ENCODE results near the gene EHD4. TPM values are rescaled to one million over a fixed set of nuclear protein-coding genes. Genes with fewer than 3 reads are reported as not detected.

The EHD4 gene
- total RNA-seq (2014; rRNA removed; shearing (Covaris generic)): 21.9 and 26.9 TPM in 2 replicates

DNA sequence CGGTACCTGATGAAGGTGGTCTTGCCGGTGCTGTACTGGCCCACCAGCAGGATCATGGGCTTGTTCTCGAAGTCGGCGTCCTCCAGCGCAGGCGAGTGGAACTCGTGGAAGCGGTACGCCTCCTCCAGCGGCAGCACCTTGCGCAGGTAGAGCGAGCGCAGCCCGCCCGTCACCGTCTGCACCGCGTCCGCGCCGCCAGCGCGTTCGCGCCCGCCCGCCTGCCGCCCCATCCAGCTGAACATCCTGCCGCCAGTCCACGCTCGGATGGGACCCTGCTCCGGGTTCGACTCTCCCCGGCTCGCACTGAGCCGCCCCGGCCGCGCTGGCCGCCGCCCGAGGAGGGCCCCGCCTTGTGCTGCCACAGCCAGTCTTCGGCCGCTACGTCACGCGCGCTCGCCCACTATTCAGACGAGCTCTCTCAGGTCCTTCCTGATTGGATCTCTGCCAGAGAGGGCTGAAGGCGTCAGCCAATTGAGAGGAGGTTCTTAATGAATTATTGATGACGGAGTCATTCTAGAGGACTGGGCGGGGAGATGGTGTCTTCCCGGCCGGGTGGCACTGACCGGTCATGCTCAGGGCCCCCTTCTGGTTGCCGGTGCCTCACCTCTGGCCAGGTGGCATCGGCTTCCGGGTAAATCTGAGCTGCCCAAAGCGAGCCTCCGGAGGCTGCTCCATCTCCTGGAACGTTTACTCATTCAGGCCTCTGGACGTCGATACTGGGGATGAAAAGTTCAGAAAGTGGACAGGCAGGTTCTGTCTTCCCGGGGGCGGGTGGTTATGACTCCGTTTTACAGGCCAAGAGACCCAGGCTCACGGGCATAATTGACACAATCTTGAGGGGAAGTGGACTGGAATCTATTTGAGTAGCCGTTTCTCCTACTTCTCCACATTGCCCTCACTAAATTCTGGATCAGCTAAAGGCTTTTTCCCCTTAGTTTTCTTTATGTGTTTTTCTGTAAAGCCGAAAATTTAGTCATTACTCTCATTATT is at the start of gene EHD4:
TSS of gene EHD4 (minus strand) at position 305 of the 990 bp plus-strand sequence. CDS start at position 242, 63 bp downstream.
- peak; percentile 99 for DNase-seq (ENCODE audit: low read depth)

DNA sequence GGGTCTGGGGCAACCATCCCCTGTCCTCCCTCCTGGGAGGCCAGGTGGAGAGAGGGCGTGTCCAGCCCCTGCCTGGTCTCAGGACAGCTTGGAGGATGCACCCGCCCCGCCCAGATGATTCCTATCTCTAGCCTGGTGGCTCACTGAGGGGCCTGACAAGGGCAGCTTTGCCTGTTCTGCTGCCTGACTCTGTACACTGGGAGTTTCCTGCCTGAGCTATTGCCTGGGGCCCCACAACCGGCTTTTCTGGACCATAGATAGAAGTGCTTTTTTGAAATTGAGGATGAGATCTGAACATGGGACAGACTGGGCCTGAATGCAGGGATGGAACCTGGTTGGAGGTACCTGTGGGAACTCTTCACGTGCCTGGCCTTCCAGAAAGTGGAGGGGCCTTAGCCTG is 49.2 kb upstream of the EHD4 start:
- no peak for DNase-seq (ENCODE audit: low read depth)

DNA sequence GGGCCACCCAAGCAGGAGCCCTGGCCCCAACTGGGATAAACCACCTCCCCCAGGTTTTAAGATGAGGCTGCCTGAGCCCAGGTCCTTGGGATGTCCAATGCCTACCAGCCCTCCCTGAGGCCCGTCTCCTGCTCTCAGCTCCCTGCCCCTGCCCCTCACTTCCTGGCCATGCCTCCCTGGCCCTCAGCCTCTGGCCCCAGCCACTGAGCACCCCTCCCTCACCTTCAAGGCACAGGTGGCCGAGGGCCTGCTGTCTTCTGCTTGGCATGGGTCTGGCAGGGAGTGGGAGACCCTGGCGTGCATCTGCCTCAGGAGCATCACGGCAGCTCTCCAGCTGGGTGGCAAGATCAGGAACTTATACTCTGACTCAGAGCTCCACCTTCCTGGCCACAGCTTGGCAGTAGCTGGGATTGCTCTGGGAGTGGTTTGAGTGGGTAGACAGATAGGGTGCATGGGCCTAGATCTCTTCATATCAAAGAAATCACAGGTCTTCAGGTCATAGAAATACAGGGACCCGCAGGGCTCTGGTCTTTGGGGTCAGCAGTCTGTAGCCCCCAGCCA is 48.4 kb upstream of the EHD4 start, which contains the start of gene PLA2G4E:
TSS of gene PLA2G4E (minus strand) at position 330 of the 561 bp plus-strand sequence. CDS start at position 318, 12 bp downstream.
- DNase-seq (ENCODE audit: low read depth): no peak

DNA sequence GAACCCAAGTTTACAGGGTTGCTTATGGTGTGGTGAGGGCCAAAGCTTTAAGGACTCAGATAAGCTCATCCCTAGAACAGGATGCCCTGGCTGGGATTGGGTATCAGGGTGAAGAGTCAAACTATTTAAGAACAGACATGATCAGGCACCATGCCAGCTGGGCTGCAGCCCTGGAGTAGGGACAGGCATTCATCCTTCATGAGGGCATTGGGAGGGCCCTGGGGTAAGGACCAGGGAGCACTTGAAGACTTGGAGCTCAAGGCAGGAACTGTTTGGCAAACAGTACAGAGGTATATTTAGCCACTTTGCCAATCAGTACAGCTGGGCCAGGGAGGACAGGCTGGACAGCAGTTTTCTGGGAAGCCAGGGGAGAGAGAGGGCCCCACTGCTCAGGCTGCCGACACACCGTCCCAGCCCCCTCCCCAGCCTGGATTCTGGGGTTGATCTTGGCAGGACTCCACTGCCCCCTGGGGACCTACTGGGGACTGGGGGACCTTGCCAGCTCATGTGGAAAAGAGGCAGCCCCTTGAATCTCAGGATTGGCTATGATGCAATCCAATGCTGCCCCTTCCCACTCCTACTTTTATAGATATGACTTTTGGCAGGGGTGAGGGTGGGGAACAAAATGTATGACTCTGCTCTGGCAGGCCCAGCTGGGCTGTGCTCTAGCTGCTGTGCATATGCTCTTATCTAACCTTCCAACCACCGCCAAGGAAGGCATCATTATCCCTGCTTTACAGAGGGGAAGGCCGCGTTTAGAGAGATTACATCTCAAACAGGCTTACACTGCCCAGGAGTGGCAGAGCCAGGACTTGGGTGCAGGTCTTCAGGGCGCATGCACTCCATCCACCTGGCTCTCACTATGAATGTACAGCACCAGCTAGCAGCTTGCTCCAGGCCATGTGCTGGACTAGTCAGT is 46.2 kb upstream of the EHD4 start:
- no peak for DNase-seq (ENCODE audit: low read depth)

DNA sequence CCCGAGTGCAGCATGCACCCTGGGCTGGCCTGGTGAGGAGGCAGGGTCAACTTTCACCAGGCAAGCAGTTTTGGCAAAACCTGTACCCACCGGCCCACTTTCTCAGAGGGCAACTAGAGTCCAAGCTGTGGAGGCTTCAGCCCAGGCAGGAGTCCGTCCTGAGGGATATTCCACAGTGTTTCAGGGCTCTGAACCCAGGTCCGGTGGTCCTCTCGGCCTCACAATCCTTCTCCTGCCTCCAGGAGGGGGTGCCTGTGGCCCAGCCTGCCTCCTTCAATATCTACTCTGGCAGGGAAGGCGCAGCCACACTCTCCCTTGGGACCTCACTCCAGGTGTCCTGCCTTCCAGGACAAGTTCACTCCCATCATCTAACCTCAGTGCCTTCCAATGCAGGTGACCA is 44.6 kb upstream of the EHD4 start:
- DNase-seq (ENCODE audit: low read depth): no peak

DNA sequence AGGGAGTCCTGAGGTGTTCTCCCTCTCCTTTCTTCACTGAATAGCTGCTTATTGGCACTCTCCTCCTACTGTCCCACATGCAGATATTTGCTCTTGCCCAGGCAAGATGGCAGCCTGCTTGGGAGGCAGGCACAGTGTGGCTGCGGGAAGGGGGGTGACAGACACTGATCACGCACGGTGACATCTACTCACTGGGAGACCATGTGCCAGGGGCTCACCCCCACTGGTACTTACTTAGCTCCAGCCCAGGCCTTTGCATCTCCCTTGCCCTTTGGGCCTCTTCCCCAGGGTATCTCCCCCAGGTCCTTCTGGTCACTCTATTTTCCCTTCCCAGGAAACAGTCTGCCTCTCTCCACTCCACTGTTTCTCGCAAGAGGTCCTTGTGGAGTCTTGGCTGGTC is 42.0 kb upstream of the EHD4 start:
- DNase-seq (ENCODE audit: low read depth): no peak

DNA sequence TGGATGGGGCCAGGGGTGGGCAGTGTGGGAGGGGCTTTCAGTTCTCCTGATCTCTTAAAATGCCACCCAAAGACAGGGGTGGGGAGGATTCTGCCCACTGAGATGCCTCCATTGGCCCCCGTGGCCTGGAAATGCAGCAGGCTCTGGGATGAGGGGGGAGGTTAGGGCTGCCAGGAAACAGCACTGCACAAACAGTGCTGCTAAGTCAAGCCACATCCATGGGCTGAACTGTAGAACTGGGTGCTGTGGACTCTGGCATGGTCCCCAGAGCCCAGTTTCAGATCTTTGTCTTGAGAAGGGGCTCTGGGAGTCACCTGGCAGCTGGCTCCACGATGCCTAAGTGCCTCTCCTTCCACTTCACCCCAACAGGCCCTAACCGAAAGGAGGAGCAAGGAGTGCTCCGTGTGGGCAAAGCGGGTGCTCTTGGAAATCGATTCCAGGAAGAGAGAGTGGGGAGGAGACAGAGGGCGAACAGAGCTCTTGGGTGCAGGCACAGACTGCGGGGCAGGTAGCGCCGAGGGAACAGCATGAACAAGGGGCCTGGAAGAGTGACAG is 40.6 kb upstream of the EHD4 start:
- no peak for DNase-seq (ENCODE audit: low read depth)

DNA sequence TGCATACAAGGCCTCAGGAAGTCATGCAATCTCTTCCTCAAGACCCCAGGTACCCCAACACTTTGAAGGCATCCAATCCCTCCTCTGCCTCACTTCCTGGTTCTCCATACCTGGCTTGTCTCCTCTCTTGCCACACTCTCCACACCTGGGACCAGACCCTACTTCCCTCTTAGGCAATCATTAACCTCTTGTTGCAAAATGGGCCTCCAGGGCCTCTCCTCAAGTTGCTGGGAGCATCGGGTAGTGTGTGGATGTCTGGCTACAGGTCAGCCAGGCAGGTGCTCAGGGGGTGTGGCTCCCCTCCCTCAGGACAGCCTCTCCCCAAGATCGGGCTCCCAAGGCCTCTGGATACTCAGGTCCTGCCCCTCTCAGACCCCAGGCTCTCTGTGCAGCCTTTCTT is 39.9 kb upstream of the EHD4 start:
- DNase-seq (ENCODE audit: low read depth): no peak

DNA sequence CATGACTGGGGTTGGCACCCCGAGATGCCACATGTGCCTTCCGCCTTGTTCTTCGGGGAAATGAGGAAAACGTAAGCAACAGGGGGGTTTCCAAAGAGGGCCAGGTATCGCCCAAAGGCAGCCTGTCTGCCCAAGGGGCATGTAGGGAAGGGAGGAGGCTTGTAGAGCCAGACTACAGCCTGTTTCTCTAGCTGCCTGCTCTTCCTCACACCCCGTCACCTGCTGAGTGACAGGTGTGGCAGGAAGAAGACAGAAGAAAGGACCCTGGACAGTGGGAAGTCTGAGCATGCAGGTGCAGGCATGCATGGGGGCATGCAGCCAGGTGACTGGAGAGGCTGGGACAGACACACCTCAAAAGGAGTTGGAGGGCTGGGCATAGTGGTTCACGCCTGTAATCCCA is 38.7 kb upstream of the EHD4 start:
- DNase-seq (ENCODE audit: low read depth): no peak

DNA sequence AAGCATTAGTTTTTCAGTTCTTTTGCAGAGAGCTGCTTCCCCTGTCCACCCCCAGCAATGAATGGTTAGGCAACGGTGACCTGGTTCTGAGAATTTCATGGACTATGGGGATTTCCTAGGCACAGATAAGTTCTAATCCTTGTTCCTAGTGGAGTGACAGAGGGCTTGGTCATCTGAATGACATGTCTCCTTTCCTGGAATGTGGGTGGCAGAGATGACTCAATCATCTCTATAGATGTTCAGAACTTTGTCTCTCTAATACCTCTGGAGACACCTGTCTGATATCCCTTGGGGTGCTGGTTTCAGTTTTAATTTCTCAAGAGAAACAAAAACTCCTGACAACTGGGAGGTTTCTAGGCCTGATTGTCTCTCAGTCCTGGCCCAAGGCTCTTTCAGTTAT is 38.1 kb upstream of the EHD4 start:
- peak; percentile 29 for DNase-seq (ENCODE audit: low read depth)

DNA sequence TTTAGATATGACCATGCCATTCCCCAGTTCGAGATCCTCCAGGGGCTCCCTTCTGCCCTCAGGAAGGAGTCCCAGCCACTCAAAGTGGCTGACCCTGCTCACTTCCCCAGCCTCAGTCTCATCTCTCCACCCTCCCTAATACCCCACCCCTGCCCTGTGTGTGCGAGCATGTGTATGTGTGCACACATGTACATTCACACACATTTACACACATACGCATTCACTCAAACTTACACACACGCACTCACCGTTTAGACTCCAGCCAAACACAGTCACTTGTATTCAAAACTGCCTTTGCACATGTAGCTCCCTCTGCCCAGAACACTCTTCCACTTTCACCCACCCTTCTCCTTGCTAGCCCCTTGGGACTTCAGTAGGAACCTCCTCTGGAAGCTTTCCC is 37.1 kb upstream of the EHD4 start:
- no peak for DNase-seq (ENCODE audit: low read depth)

DNA sequence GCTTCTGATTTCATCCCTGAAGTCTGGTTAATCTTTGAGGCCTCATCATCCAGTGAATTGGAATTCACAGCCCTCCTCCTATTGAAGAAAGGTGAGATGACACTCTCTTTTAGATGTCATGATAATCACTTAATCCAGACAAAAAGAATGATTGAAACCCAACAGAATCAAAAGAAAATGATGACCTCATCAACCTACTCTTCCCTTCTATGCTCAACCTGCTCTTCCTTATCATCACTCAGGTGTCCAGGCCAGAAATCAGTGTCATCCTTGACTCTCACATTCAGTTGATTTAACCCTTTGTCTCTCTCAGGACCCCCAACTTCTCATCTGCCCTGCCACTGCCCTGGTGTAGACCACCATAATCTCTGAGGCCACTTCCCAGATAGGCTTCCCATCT is 36.7 kb upstream of the EHD4 start:
- DNase-seq (ENCODE audit: low read depth): no peak

DNA sequence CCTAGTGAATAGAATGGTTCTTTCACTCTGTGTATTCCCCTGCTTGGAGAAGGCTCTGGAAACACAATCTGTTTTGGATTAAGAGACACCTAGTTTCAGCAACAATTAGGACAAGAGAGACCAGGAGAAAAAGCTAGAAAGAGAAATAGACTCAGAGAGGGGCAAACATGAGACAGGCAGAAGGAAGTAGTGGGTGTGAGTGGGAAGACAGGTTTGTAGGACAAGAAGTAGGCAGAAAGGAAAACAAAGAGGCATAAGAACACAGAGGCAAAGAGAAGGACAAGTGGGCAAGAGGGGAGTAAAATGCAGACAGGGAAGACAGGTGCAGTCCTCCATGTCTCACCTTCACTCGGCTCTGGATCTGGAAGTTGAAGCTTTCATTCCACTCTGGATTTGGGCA is 35.0 kb upstream of the EHD4 start:
- DNase-seq (ENCODE audit: low read depth): no peak

DNA sequence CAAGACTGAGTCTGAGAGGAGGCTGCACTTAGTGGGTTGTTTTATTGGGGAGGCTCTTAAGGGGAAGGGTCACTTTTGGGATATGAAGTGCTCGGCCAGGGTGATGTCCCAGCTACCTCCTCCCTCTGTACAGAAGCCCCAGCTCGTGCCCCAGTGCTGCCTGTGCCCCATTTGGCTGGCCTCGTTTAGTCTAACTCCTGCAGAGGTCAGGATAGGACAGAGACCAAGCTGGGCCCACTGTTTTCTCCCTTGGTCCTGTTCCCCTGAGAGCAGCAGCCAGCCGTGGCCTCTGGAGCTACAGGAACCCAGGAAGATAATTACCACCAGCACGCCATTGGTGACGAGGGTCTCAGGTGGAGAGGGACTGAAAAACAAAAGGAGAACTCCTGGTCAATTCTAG is 30.0 kb upstream of the EHD4 start:
- DNase-seq (ENCODE audit: low read depth): no peak

DNA sequence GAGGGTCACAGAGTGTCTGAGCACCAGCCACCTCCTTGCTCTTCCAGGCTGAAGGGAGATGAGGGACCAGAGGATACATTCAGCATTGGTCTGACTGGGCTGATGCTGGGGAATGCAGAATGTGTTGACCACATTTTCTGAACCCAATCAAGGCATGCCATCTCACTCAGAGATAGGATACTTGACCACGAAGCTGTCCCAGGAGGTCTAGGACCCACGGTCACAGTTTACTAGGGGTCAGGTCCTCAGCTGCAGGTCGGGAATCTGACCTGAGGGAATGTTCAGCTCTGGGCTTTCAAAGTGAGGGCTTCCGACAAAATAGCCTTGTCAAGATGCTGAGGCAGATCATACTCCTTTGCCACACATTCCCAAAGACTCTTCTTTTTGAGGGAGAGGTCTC is 28.9 kb upstream of the EHD4 start:
- no peak for DNase-seq (ENCODE audit: low read depth)

DNA sequence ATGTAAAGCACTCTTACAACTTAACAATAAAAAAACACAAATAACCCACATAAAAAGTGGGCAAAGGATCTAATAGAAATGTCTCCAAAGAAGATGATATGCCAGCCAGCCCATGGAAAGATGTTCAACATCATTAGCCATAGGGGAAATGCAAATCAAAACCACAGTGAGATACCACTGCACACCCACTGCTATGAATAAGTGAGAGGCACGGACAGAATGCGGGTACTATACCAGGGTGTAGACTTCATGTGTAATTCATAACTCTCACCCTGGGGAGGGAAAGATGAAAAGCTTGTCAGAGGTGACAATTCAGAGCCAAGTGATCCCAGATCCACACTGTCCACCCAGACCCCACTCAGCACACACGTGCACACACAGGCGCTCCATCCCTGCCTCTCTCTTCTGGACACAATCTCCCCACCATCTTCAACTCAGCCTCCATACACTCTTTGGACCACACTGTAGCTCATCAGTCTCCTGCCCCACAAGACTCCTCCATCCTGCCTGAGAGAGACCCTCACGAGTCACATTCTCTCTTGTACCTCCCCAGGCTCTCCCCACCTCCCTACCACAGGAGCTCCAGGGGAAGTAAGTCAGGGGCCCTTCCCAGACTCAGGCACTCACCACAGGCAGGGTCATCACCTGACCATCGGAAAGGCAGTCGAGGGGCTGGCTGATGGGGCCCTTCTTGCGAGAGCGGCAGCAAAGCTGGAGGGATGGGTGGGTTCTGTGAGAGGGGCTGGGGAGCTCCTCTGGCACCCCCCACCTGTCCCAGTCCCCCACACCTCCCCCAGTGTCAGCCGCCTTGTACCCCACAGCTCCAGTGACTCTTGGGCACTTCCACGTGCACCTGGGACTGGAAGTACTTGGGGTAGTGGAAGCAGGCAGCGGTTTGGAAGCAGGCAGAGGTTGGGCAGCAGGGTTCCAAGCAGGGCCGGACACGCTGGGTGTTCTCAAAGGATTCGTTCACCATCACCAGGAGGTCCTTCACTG is 27.2 kb upstream of the EHD4 start:
- DNase-seq (ENCODE audit: low read depth): no peak

DNA sequence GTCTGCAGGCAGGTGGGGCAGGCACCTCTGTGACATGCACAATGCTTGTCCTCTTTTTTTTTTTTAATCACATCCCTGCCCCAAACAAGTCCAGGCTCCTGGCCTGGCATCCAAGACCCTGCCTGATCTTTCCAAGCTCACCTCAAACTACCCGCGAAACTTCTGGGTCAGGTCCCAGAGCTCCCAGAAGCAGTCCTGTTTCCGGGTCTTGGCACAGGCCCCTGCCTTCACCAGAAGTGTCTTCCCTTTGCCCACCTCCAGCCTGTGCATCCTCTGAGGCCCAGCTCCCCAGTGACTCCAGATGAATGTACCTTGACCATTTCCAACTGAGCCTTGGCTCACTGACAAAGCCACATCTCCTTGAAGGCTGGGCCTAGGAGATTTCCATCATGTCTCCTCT is 25.5 kb upstream of the EHD4 start:
- no peak for DNase-seq (ENCODE audit: low read depth)

DNA sequence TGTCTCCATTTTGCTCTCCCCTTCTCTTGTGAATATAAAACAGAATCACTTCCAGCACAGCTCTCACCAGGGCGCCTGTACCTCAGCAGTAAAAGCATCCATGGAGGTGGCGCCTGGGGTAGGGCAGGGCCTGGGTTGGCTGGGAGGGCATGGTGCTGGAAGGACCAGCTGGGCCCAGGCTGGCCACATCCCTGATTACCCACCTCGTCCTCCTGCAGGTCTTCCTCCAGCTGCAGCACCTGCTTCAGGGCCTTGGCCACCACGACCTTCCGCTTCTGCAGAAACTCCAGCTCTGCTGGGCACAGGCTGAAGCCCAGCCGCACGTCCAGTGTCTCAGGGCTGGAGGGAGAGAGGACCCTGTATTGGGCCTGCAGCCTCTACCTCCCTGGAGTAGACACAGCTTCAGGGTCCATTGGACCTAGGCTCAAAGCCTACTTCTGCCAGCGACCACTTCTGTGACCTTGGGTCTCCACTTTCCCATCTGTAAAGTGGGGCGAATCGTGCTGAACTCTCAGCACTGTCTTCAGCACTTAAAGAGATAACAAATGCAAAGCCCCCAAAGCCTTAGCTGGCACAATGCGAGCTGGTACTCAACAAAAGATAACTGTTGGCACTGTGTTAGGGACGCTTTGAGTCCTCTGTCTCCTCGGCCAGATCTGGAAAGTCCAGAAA is 24.7 kb upstream of the EHD4 start:
- DNase-seq (ENCODE audit: low read depth): no peak

DNA sequence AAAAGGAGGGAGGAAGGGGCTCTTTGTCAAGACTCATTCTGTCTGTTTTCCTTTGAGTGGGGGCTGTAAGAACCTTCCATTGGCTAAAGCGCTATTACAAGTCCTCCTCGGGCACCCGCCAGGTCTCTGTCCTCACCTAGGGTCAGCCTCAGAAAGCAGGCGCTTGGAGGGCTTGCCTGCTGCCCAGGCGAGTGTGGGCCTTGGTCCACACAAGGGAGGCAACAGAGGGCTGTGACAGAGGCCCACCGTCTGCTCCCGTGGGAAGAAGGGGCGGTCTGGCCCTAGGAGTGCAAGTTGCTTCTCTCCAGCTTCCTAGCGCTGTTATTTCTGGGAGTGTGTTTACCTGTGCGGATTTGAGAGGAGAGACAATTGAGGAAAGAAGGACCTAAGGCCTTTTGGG is 24.0 kb upstream of the EHD4 start:
- DNase-seq (ENCODE audit: low read depth): no peak

DNA sequence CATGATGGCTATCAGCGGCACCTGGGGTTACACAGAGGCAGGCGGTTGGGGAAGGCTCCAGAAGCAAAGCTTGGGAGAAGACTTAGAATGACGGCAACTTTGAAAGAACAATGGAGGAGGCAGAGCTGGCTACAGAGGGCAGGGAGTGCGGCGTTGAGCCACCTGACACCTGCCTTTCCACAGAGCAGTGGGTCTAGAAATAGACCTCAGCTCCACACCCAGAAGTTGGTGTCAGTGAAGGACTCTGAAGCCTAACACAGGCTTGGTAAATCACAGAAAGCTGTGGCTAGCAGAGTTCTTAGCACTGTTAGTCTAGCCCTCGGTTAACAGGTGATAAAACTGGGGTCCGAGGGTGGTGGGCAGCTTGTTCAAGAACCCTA is 23.1 kb upstream of the EHD4 start:
- DNase-seq (ENCODE audit: low read depth): no peak
